CD4-positive, alpha-beta T cell treated with Interleukin-15 for 1 hour (primary cell): ENCODE data around the gene NME4.

ENCODE experiments used
- DNase-seq: peaks from one replicate; pipeline ENCODE4 v3.0.0-alpha.2; 2020

NME4 gene

DNA sequence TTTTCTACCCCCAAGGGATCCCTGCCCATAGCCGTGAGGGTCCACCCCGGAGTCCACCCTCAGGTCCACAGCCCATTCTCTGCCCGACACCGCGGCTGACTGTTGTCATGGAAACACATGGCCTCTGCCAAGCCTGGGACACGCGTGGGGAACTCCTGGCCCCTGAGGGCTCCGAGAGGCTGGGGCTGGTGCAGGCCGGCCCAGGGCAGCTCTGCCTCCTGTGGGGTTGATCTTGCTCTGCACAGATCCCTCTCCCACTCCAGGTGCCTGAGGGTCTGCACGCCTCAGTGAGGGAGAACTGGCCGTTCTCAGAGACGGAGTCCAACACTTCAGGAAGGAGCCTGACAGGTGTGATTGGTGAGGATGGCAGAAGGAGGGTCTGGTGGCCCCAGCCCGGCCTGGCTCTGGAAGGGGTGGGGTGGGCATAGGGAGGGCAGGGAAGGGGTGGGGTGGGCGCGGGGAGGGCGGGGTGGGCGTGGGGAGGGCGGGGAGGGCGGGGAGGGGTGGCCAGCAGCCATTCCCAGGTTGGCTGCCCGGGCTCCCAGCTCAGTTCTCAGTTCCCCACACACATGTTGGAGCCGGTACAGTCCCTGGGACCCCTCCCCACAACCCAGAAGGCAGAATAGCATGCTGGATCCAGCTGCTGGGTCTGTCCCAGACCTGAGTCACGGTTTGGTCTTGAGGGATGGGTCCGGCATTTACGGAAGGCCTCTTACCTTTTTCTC lies 33.1 kb upstream of the NME4 start:
- no peak for DNase-seq

DNA sequence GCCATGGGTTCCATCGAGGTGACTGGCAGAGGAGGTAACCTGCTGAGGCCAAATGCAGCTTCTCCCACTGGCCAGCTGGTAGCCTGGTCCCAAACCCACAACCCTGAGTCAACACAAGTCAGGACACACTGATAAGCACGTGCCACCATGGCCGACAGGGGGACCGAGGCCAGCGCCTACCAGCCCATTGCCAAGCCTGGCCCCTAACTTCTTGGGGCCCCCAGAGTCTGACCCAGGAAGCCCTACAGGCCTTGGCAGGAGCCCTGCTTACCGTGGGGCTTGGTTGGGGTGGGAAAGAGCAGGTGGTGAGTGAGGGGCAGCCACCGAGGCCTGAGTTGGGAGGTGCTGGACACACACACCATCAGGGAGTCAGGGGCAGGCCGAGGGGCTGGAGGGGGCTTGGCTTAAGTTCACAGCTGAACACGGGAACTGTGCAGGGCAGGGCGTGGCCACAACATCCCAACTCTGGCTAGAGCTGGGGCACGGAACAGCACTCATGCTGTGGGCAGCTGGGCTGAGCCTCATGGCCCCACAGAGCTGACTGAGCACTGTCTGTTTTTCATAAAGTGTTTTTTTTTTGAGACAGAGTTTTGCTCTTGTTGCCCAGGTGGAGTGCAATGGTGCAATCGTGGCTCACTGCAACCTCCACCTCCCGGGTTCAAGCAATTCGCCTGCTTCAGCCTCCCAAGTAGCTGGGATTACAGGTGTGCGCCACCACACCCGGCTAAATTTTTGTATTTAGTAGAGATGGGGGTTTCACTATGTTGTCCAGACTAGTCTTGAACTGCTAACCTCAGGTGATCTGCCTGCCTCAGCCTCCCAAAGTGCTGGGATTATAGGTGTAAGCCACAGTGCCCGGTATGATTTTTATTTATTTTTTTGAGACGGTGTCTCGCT lies 32.2 kb upstream of the NME4 start:
- no peak for DNase-seq

DNA sequence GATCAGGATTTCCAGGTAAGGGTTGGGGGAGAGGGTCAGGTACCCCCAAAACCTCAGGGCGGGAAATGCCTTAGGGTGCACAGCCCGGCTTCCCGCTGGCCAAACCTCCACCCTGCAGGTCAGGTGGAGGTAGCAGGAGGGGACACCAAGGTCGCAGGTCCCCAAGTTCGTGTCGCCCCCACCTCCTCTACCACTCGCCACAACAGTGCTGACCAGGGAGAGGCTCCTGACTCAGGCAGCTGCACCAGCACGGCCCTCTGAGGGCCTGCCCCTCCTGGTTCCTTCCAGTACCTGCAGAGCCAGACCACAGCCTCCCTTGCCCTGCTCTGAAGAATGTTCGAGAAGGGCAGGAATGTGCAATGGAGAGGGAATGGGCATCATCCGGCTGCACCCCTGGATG lies 30.5 kb upstream of the NME4 start:
- DNase-seq, result no peak

DNA sequence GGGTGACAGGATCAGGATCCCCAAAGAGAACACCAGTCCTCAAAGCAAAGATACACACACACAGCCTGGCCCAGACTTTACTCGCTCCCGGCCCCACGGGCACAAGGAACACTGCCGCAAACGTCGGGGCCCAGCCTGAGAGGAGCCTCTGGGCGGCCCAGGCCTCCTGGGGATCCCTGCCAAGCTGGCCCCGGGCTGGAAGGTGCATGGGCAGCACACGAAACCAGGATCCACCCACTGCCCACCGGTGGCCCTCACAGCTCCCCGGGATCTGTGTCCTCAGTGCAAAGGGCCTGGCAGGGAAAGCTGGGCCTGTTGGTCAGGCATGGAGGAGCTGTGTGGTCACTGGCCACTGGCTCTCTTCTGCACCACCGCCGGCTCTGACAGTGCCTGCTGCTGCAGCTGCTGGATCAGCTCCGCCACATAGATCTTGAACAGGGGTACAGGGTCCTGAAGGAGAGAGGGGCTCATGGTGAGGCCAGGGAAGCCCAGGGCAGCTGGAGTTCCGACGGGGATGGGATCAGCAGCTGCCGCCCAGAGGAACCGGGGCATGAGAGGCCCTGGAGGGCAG lies 29.6 kb upstream of the NME4 start:
- no peak for DNase-seq

DNA sequence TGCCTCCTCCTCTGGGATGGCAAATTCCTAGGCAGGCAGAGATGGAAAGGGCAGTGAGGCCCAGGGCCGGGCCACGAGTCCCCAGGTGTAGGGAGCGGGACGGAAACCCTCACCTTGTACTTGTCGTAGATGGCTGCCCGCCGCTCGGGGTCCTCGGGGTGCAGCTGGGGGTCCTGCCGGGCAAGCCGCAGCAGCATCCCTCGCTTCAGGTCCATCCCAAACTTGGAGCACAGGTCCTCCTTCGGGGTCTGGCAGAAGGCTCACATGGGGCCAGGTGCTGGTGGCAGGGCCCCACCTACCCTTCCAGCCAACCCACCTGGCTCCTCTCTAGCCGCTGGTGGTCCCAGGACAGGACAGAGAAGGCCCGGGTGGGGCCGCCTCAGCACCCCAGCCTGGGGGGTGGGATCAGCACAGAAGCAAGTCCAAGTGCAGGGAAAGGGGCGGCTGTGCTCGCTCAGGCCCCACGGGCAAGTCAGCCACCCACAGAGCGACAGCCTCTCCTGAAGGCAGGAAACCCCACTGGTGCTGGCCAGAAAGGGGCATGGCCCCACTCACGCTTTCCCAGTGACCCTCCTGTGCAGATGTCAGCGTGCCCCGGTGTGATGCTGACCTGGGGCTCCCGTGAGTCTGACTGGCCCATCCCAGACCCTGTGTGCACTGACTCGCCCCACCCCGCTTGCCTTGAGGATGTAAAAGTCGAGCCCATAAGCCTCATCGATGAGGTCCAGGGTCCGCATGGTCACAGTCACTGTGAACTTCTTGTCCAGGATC lies 28.4 kb upstream of the NME4 start:
- DNase-seq, result no peak

DNA sequence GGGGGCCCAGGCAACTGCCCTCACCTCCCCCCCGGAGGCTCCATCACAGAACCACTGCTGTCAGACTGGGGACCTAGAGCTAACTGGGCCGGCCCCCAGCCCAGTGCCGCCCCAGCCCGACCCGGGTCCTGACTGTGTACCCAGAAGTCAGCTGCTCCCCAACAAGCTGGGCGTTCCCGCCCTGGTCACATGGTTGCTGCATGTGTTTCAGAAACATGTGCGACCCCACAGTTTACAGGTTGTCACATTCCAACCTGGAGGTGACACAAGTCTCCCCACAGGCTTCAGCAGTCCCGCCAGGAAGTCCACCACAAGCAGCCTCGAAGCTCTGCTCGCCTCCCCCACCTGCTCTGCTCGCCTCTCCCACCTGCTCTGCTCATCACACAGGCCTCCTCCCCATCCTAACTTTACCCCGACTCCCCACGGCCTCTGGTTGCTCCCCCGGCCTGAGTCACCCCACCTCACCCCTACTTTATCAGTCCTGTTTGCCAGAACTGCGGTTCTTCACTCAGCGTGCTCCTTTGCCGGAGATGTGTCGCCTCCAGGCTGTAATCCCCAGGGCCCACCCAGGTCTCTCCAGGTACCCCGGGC lies 27.6 kb upstream of the NME4 start:
- DNase-seq, result no peak

DNA sequence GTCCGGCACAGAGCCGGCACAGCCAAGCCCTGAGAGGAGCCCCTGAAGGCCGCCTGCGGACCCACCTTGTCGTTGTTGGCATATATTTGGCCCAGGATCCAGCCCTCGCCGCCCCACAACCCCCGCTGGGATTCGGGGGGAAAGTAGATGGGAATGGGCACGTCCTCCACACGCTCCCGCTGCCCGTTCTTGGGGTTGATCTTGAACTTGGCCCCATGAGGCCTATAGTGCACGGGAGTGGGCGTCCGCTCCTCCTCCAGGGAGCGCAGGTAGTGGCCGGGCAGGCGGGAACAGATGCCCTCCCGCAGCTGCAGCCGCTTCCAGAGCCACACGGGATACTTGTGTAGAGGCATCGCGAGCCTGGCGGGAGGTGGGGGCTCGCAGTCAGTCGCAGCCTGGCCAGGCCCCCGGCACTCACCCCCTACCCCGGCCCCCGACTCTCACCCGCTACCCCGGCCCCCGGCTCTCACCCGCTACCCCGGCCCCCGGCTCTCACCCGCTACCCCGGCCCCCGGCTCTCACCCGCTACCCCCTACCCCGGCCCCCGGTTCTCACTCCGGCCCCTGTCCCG lies 27.0 kb upstream of the NME4 start:
- DNase-seq, result no peak

DNA sequence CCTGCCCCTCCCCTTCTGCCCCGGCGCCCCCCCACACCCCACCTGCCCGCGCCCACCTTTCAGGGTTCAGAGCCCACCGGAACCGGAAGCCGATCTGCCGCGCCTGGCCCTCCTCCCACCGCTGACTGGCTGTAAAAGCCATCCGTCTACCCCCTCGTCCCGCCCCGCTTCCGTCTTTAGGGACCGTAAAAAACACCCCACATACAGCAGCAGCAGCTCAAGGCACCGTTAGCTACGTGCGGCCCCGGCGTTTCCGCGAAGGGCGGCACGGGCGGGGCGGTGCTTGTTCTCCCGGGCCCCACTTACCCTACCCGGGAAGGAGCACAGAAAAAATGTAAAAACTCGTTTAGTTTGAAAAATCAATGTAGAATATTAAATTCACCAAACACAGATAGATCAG lies 26.6 kb upstream of the NME4 start, which contains the start of gene MRPL28:
TSS of gene MRPL28 (minus strand) at position 96 of the 400 bp plus-strand sequence. CDS start 320 bp downstream, outside the sequence.
- peak; percentile 94 for DNase-seq

DNA sequence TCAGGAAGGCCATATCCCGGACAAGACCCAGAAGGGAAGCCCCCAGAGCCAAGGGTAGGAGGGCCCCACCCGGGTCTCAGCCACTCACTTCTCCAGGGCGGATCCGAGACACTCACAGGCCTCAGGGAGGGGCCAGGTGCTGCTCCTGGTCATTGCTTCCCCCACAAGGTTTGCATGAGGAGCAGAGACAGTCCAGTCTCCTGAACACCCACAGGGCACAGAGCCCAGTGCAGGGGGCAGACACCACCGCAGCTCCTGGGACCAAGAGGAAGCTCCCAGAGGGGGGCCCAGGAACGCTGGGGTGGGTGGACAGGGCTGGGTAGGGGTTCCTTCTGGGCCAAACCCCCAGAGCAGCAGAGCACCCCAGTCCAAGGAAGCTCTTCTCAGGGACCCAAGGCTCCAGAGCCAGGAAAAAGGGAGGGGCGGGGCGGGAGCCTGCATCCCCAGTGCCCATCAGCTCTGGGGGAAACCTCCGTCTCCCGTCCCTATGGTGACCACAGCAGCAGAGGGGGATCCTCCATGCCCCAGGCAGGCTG lies 26.0 kb upstream of the NME4 start:
- no peak for DNase-seq

DNA sequence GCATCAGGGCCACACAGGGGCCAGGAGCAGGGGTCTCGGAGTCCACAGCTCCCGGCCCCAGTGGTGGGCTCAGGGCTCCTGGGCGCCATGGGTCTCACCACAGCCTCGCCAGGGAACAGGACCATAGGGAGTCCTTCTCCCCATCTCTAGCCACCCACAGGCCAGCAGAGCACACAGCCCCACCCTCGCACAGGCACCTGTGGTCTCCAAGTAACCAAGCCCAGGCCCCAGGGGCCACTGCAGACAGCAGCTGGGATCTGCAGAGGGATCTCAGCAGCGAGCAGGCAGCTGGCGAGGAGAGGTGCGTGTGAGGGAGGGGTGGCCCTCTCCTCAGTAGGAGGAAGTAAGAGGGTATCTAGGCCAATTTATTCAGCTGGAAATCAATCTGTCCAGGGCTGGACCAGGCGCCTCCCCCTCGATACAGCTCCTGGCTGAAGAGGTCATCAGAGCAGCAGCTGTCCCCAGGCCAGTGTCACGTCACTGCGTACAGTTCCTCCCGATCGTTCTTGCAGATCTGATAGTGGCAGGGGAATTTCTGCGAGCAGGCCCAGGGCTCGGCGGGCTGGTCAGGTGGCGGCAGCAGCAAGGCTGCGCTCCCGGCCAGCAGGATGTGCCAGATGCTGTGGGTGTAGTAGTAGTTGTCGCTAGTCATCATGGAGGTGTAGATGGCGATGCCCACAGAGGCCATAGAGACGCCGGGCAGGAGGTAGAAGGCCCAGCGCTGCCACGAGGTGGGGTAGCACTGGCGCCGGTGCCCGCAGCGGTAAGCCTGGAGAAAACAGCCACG lies 25.3 kb upstream of the NME4 start:
- DNase-seq, result no peak

DNA sequence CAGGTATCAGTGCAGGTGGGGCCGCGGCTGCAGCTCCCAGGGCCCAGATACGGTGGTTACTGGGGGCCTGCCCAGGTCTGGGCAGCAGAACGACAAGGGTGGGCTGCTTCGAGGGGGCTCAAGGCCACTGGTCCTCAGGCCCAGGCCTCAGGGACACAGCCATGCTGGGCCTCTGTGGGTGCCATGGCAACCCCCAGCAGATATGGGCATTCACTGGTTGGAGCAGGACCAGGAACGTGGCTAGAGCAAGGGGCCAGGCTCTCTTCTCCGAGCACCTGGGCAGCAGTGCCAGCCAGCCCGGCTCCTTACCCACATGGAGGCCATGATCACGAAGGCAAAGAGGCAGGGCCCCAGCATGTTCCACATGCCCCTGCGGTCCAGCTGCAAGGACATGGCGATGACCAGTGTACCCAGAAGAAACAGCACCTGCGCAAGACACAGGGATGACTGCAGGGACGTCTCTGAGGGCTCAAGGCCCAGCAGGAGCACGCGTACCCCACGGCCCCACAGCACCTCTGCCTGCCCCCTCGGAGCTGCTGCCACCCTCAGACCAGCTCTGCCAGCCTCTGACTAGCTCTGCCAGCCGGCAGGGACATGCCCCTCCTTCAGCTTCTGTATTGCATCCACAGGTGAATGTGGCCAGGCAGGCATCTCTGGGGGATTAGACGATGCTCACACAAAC lies 24.6 kb upstream of the NME4 start:
- no peak for DNase-seq

DNA sequence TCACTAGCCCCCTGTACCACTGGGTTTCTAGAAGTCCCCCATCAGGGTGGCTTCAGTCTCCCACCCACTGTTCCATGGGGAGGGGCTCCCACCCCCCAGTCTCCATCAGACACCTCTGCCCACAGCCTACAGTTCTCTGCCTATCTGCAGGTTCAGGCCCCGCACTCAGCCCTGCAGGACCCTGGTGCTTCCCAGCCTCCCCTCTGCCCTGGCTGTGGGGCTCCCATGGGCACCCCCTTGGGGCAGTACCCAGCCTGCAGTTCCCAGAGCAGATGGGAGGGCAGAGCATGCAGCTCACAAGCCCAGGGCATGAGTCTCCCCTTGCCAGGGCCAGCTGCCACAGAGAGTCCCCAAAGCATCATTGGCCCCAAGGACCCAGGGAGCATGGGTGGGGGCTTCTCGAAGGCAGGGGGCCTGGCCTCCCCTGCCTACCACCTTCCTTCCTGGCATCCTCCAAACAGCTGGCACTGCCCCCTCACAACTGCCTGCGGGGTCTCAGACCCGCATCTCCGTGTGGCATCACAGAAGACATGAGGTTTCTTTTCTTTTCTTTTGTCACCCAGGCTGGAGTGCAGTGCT lies 23.9 kb upstream of the NME4 start:
- no peak for DNase-seq

DNA sequence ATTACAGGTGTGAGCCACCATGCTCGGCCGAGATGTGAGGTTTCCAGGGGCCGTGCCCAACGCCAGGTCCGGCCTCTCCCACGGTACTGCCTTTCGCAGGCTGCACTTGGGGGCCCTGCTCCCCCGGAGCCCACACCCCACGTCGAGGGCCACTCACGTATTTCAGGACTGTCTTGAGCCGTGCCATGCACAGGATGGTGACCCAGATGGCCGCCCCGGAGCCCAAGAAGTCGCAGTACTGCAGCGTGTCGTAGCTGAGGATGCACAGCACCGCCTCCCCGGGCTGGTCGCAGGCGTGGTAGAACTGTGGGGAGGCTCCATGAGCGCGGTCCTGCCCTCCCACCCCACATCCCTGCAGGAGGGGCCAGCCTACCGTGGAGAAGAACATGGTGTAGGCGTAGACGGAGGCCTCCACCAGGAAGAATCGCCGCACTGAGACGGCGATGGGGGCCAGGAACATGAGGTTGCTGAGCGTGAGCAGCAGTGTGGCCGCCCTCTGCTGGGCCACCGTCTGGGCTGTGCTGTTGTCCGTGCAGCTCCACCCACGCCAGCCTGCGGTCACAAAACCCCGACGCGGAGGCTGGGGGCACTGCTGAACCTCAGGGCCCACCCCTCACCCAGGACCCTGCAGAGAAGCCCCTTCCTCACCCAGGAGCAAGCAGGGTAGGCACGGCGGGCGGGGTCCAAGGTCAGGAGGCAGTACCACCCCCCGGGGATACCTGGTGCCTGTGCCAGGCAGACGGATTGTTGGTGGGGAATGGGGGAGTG lies 23.0 kb upstream of the NME4 start:
- no peak for DNase-seq

DNA sequence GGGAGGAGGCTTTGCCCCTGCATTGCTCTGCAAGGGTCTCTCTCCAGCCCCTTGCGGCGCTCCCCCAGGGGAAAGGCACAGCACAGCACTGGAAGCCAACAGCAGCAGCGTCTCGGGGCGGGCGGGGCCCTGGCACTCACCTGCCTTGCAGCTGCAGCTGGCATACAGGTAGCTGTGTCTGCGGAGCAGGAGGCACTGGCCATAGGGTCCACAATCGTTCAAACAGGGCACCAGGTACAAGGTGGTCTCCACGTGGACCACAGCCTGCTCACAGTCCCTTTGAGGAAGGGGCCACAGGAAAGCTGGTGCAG lies 22.4 kb upstream of the NME4 start:
- DNase-seq, result no peak

DNA sequence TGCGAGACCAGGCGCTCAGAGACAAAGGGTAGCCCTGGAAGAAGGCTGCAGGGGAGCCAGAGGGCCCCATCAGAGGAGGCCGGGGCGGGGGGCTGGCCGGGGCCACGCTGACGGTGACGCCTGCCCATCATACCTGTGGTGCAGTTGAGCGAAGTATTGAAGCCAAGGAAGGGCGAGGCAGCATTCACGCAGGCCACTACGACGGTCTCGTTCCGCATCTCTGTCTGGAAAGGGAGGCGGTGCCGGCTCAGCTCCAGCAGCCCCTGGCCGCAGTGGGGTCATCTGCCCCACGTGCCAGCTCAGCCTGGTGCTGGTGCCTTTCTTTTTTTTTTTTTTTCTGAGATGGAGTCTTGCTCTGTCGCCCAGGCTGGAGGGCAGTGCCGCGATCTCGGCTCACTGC lies 21.8 kb upstream of the NME4 start:
- DNase-seq, result no peak

DNA sequence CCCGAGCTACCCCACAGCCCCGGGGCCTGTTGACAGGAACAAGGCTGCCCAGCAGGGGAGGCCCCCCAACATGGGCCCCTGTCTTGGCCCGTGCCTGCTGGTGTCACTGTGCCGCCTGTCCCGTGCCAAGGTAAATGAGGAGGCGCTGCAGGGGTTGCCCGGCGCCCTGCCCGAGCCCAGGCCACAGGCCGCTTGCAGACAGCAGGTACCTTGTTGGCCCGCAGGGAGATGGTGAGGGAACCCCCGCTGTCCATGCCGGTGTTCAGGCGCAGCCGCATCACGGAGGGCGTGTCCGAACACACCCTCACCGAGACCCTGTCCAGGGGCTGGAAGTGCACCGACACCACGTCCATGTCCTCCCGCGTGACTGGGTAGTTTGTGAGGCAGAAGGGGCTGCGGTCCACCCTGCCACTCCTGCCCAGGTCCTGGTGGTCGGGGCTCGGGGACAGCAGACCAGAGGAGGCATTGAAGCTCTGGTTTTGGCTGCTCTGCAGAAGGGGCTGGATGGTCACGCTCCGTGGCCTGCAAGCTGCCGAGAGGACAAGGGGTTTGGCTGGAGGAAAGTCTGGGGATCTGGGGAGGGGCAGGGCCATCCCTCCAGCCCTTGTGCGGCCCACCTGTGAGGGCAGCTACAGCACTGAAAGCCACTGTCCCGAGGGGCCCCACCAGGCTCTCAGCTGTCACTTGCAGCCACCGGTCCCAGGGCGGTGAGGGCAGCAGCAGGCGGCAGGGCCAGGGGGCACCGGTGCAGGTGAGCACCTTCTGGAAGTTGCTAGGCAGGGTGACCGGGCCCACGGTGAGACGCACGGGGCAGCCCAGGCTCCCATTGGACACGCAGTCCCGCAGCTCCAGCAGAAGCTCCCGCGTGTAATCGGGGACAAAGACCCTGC lies 20.8 kb upstream of the NME4 start:
- no peak for DNase-seq

DNA sequence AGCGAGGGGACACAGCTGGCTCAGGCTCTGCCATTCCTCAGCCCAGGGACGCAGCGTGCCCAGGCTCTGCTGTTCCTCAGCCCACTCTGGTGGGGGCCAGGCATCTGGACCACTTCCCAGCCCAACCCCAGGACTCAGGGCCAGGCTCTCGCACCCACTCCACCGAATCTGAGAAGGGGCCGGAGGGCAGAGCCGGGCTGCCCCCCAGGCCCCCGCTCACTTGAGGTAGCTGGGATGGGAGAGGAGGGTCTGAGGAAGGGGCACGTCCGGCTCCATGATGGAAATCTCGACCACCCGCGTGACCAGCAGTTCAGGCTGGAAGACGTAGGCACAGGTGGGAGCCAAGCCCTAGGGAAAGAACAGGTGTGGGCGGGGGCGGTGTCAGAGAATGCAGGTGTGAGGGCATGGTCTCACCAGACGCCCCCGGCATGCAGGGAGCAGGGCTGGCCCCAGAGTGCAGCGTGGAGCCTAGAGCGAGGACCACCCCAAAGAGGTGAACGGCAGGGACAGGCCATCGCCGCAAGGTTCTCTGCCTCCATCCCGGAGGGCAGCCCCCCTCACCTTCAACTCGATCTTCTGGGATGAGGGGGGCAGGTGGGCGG lies 20.1 kb upstream of the NME4 start:
- DNase-seq, result no peak

DNA sequence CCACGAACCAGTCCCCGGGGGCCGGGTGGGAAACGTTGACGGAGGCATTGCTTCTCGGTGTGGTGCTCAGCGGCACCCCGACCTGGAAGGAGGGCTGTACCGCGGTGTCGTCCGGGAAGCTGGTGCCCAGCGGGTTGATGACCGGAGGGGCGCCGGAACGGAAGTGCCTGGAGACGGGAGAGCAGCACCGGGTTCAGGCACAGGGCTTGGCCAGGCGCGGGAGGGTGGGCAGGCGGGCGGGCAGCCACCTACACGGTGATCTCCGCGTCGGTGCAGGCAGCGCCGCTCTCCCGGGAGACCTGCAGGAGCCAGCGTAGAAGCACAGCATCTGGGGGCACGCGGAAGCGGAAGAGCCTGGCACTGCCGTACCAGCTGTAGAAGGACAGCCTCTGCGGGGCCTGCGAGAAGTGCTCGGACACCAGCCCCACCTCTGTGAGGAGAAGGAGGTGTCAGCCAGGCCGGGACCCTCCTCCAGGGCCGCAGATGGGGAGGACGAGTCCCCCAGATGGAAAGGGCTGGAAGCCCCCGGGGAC lies 19.5 kb upstream of the NME4 start:
- DNase-seq, result no peak
